H1 (cell line): ENCODE data around the gene TRAPPC3. TPM values are rescaled to one million over a fixed set of nuclear protein-coding genes. Genes with fewer than 3 reads are reported as not detected.
A peak's percentile ranks its signal among the peaks of the same experiment; 100 is the strongest.

Experiments
- CTCF ChIA-PET: fragments of 300-600 bp; sonication (Branson Sonifier 250); formaldehyde crosslinking; loops from one replicate; lab custom pipeline; 2021; ENCODE audit not compliant: partially characterized antibody; lab: Charles Lee
- POLR2A ChIA-PET: fragments of 300-600 bp; sonication (Branson Sonifier 250); formaldehyde crosslinking; loops from one replicate; lab custom pipeline; 2021; ENCODE audit warnings: inconsistent platforms; ENCODE audit not compliant: partially characterized antibody; lab: Charles Lee
- DNase-seq, 2 experiments: peaks; one replicate each; pipeline versions ENCODE4 v3.0.0 to v3.0.0-alpha.2; 2010 to 2022; ENCODE audit warnings: low spot score in 2 of 2, low read depth in 1 of 2, mixed read lengths in 1 of 2
- FAIRE-seq: peaks from 2 replicates; lab custom pipeline; 2011; peaks lifted over from hg19 to GRCh38; lab: Jason Lieb, UNC
- H2AFZ ChIP-seq: 2 replicates; pipeline ENCODE4 v1.8.1; 2012; ENCODE audit warnings: low read length, inconsistent platforms
- H2AK5ac ChIP-seq: 2 replicates; pipeline ENCODE4 v1.6.1; 2013; ENCODE audit warnings: low read depth, low read length
- H2BK120ac ChIP-seq: replicated peaks from 2 replicates; pipeline ENCODE3; 2013; ENCODE audit warnings: low read depth, low read length, inconsistent platforms
- H2BK12ac ChIP-seq: 2 replicates; pipeline ENCODE4 v1.6.1; 2013; ENCODE audit warnings: low read depth, low read length
- H2BK15ac ChIP-seq: 2 replicates; pipeline ENCODE4 v1.6.1; 2013; ENCODE audit warnings: low read length
- H2BK20ac ChIP-seq: 2 replicates; pipeline ENCODE4 v1.6.1; 2013; ENCODE audit warnings: low read length
- H2BK5ac ChIP-seq: 2 replicates; pipeline ENCODE4 v1.6.1; 2013; ENCODE audit warnings: low read depth, low read length
- H3K14ac ChIP-seq: 2 replicates; pipeline ENCODE4 v1.6.1; 2013; ENCODE audit warnings: inconsistent platforms; ENCODE audit not compliant: insufficient read length
- H3K18ac ChIP-seq: 2 replicates; pipeline ENCODE4 v1.6.1; 2013; ENCODE audit warnings: low read length; ENCODE audit errors: extremely low read depth
- H3K23ac ChIP-seq: 2 replicates; pipeline ENCODE4 v1.6.1; 2013; ENCODE audit warnings: inconsistent platforms; ENCODE audit not compliant: insufficient read length
- H3K23me2 ChIP-seq: 2 replicates; pipeline ENCODE4 v1.6.1; 2013; ENCODE audit warnings: low read depth, low read length
- H3K27ac ChIP-seq: 2 replicates; pipeline ENCODE4 v1.6.1; 2011; ENCODE audit warnings: low read depth, low read length, inconsistent platforms
- H3K27me3 ChIP-seq, 4 experiments: replicated peaks in 1 of 4; 1 replicate in 1 of 4; 2 replicates in 3 of 4; pipeline versions ENCODE4 v1.6.1 to v1.8.1; 2011 to 2013; ENCODE audit warnings: low read length in 3 of 4, mild to moderate bottlenecking in 3 of 4, inconsistent platforms in 2 of 4, mixed read lengths in 2 of 4, moderate library complexity in 1 of 4; ENCODE audit not compliant: control insufficient read depth in 3 of 4, insufficient read depth in 3 of 4; ENCODE audit errors: extremely low read depth in 1 of 4
- H3K36me3 ChIP-seq, 4 experiments: 2 replicates each; pipeline versions ENCODE4 v1.6.1 to v1.8.1; 2011 to 2013; ENCODE audit warnings: mild to moderate bottlenecking in 4 of 4, low read length in 3 of 4, moderate library complexity in 2 of 4, control low read depth in 1 of 4, inconsistent platforms in 1 of 4; ENCODE audit not compliant: insufficient read depth in 4 of 4, control insufficient read depth in 2 of 4
- H3K4ac ChIP-seq: replicated peaks from 2 replicates; pipeline ENCODE3; 2013; ENCODE audit warnings: low read length, low read depth, mixed read lengths, inconsistent platforms; ENCODE audit not compliant: insufficient read length
- H3K4me1 ChIP-seq, 4 experiments: replicated peaks in 1 of 4; 1 replicate in 1 of 4; 2 replicates in 3 of 4; pipeline versions ENCODE4 v1.6.1 to v1.8.1; 2011 to 2013; ENCODE audit warnings: low read length in 3 of 4, inconsistent platforms in 2 of 4, mixed read lengths in 1 of 4; ENCODE audit not compliant: insufficient read depth in 4 of 4, control insufficient read depth in 3 of 4
- H3K4me2 ChIP-seq, 2 experiments: 2 replicates each; pipeline versions ENCODE4 v1.6.1 to v1.8.1; 2011 to 2013; ENCODE audit warnings: low read depth in 2 of 2, low read length in 2 of 2, control low read depth in 1 of 2, inconsistent platforms in 1 of 2, mild to moderate bottlenecking in 1 of 2; ENCODE audit not compliant: insufficient read depth in 1 of 2
- H3K4me3 ChIP-seq, 4 experiments: fragments of 200-600, 300-600 bp in 1 of 4; sonication (generic), shearing (Covaris generic), sonication (Bioruptor Twin) in 1 of 4; 2 replicates each; pipeline versions ENCODE4 v1.5.1 to v1.8.1; 2011 to 2016; ENCODE audit warnings: low read length in 4 of 4, low read depth in 3 of 4, control low read depth in 2 of 4, inconsistent platforms in 2 of 4, mild to moderate bottlenecking in 2 of 4, mixed read lengths in 1 of 4, moderate library complexity in 1 of 4; ENCODE audit not compliant: insufficient read depth in 2 of 4; ENCODE audit errors: extremely low read depth in 1 of 4
- H3K56ac ChIP-seq: replicated peaks from 2 replicates; pipeline ENCODE3; 2013; ENCODE audit warnings: low read depth, mild to moderate bottlenecking, mixed read lengths, low read length, inconsistent platforms; ENCODE audit not compliant: insufficient read length
- H3K79me1 ChIP-seq: 2 replicates; pipeline ENCODE4 v1.6.1; 2013; ENCODE audit warnings: low read depth, low read length, control low read depth
- H3K79me2 ChIP-seq, 2 experiments: 2 replicates each; pipeline versions ENCODE4 v1.6.1 to v1.8.1; 2012 to 2013; ENCODE audit warnings: low read length in 2 of 2, mild to moderate bottlenecking in 2 of 2, inconsistent platforms in 1 of 2; ENCODE audit not compliant: insufficient read depth in 2 of 2, control insufficient read depth in 1 of 2
- H3K9ac ChIP-seq, 4 experiments: replicated peaks in 1 of 4; 1 replicate in 1 of 4; 2 replicates in 3 of 4; pipeline versions ENCODE4 v1.6.1 to v1.8.1; 2011 to 2013; ENCODE audit warnings: low read depth in 3 of 4, low read length in 3 of 4, control low read depth in 2 of 4, mild to moderate bottlenecking in 2 of 4, moderate library complexity in 2 of 4, inconsistent platforms in 1 of 4; ENCODE audit errors: extremely low read depth in 1 of 4
- H3K9me3 ChIP-seq, 2 experiments: 2 replicates each; pipeline versions ENCODE4 v1.6.1 to v1.8.1; 2012 to 2013; ENCODE audit warnings: mild to moderate bottlenecking in 2 of 2, moderate library complexity in 2 of 2, control low read depth in 1 of 2, inconsistent platforms in 1 of 2, low read depth in 1 of 2, low read length in 1 of 2, mixed read lengths in 1 of 2; ENCODE audit not compliant: insufficient read depth in 2 of 2
- H4K20me1 ChIP-seq, 2 experiments: replicated peaks in 1 of 2; 2 replicates each; pipeline versions ENCODE3 to v1.8.1; 2011 to 2013; ENCODE audit warnings: inconsistent platforms in 2 of 2, low read length in 2 of 2, mild to moderate bottlenecking in 1 of 2; ENCODE audit not compliant: insufficient read depth in 2 of 2, control insufficient read depth in 1 of 2
- H4K5ac ChIP-seq: 2 replicates; pipeline ENCODE4 v1.6.1; 2013; ENCODE audit warnings: low read length, low read depth, mixed read lengths, inconsistent platforms; ENCODE audit not compliant: insufficient read length
- H4K8ac ChIP-seq: 2 replicates; pipeline ENCODE4 v1.8.0; 2013; ENCODE audit warnings: mild to moderate bottlenecking, moderate library complexity, low read length, inconsistent platforms; ENCODE audit not compliant: insufficient read depth; ENCODE audit errors: extremely low read depth
- H4K91ac ChIP-seq: replicated peaks from 2 replicates; pipeline ENCODE3; 2013; ENCODE audit warnings: low read length, mixed read lengths, inconsistent platforms; ENCODE audit not compliant: insufficient read length
- BRCA1 ChIP-seq: IDR thresholded peaks from 2 replicates; pipeline ENCODE4 v1.6.1; 2012; ENCODE audit warnings: low read depth, low read length, improper control_type of control experiment
- WGBS, 2 experiments: shearing (Covaris generic) in 1 of 2; methylation state at CpG; one replicate each; pipeline versions ENCODE4 v1.1.6 to v1.1.7; 2013 to 2015; ENCODE audit warnings: low lambda C conversion rate in 2 of 2, mixed read lengths in 2 of 2, inconsistent platforms in 1 of 2, low coverage in 1 of 2, missing lambda C conversion rate in 1 of 2; ENCODE audit not compliant: insufficient replicate concordance in 2 of 2, insufficient coverage in 1 of 2, insufficient read length in 1 of 2; ENCODE audit errors: extremely low coverage in 1 of 2, missing lambda C conversion rate in 1 of 2; 5-methylcytosine and 5-hydroxymethylcytosine counted together
- polyA plus RNA-seq, 7 experiments: library from polyadenylated mRNA; depleted of rRNA in 3 of 7; stranded (reverse) in 5 of 7; unstranded in 2 of 7; fragments of >200 nt in 5 of 7; fragments of 200-250 nt in 2 of 7; gene quantifications; 1 replicate in 5 of 7; 2 replicates in 1 of 7; 4 replicates in 1 of 7; pipeline versions ENCODE4 v1.2.1 to v1.2.3, GENCODE V29; 2011 to 2013; ENCODE audit warnings: missing spikeins in 2 of 7, mixed read lengths in 2 of 7
- total RNA-seq: library from RNA; stranded (reverse); fragmentation: NEBNext Ultra II Directional; extraction: Animal tissue kit (Norgen Biotek cat#: 25700); gene quantifications from 2 replicates; pipeline ENCODE4 v1.2.1, GENCODE V29; 2021

TRAPPC3 gene
- total and polyA plus RNA-seq, 2 of the 8 experiments (the other 6 are each of a cell fraction or from before 2014, with no cell fraction given): 47.8 to 51.0 TPM

DNA sequence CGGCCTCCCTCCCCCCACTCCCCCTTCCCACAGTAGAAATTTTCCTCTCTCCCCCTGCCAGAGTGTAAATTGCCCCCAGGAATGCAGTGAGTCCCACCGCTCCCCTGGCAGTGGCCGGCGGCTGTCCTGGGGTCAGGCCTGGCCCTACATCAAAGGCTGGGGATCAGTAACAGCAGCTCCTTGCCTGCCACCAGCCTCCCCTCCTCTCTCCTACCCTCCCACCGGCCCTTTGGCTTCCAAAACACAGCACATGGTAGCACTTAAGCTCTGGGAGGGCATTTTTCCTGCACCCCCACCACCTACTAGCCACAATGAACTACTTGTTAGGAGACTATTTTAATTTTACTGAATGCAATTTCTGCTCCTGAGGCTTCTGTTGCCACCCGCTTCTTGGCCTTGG lies 15.3 kb downstream of the TRAPPC3 start:
- Histone ChIP-seq H3K79me2 (no peaks in the 10 kb centered on the region), H3K9ac (no peak overlapping the region), H2BK15ac (no peak overlapping the region), H2BK120ac (no peak overlapping the region), H3K4ac (no peak overlapping the region), H3K9me3 (no peaks in the 10 kb centered on the region), H3K23ac (no peak overlapping the region), H4K91ac (no peak overlapping the region), H3K4me1 (peaks cover 0 to 2% (median 0%) of the 10 kb centered on the region in 4 experiments; a peak in 2 of 7 replicates), H3K79me1 (no peaks in the 10 kb centered on the region), H3K23me2 (no peaks in the 10 kb centered on the region), H2BK12ac (peak overlapping the region; percentile 17; the same call in 1 of the 2 replicates), H2BK5ac (0 out of 2 replicates have a peak overlapping the region, but pooled peaks have one; percentile 52), H2AFZ (no peak overlapping the region), H3K4me3 (no peak overlapping the region), H4K5ac (no peak overlapping the region), H4K20me1 (peaks cover 0 to 2% of the 10 kb centered on the region in 2 experiments), H2AK5ac (no peak overlapping the region), H2BK20ac (no peak overlapping the region), H3K18ac (no peak overlapping the region), H3K27me3 (no peaks in the 10 kb centered on the region), H3K27ac (no peak overlapping the region), H3K4me2 (no peak overlapping the region), H3K56ac (no peak overlapping the region), H3K14ac (no peak overlapping the region), H3K36me3 (peaks cover 0 to 3% (median 0%) of the 10 kb centered on the region in 4 experiments; a peak in 4 of 8 replicates), H4K8ac (peak overlapping the region; percentile 45; the same call in 1 of the 2 replicates)
- CTCF ChIA-PET: interaction anchor here (0.7 to 20.9 kb wide), 21 partner anchors 9 to 279 kb away, joined by 3 to 738 read pairs (median 4); partner anchors contain the start of genes ADPRS, MAP7D1, SH3D21 and TRAPPC3
- POLR2A ChIA-PET: interaction anchor here (1.1 to 9.3 kb wide), 3 partner anchors 15 to 45 kb away, joined by 3 to 61 read pairs (median 7); partner anchors contain the start of gene TRAPPC3
- FAIRE-seq: no peak
- 92% methylated on average over 5 of the region's 6 CpGs; no CpG with 5 or more reads in 1 of the 2 experiments for WGBS, 2 experiments
- no peak for TF ChIP-seq BRCA1
- no peak for DNase-seq
